ENCODE results near the gene RPL10. TPM values are rescaled to one million over a fixed set of nuclear protein-coding genes. Genes with fewer than 3 reads are reported as not detected.

RPL10 gene
- total RNA-seq, 1 experiment from 2014 or later: 2,110 TPM

- H3K4me2 ChIP-seq (ENCODE audit: insufficient read depth, insufficient read length, low read length): peak overlapping the region; percentile 20
- Mint-ChIP-seq H3K36me3 (ENCODE audit: insufficient read depth in 1 of 3, low read depth in 3 of 3) (peaks cover 15 to 22% (median 16%) of the 10 kb centered on the region in 3 experiments), H3K4me1 (peaks cover 10 to 15% of the 10 kb centered on the region in 2 experiments), H3K27me3 (ENCODE audit: low read depth) (no peaks in the 10 kb centered on the region), H3K4me3 (peak overlapping the region; percentile 47 to 68), H3K9me3 (peaks cover 56 to 67% of the 10 kb centered on the region in 2 experiments), H3K27ac (peak overlapping the region in 1 of 3 experiments; percentile 66; a peak in 1 of 7 replicates)
- no peak overlapping the region for H2BK12ac ChIP-seq (ENCODE audit: insufficient read length, low read depth, low read length)
- no peak overlapping the region for H3K56ac ChIP-seq (ENCODE audit: insufficient read length, low read depth, low read length)
- H3K27ac ChIP-seq (ENCODE audit: insufficient read length, low read depth, low read length): no peak overlapping the region
- no peak overlapping the region for H3K23ac ChIP-seq (ENCODE audit: insufficient read length, low read depth, low read length)
- no peak overlapping the region for H2BK20ac ChIP-seq (ENCODE audit: low read depth, low read length, poor library complexity, severe bottlenecking)
- no peak overlapping the region for H2BK5ac ChIP-seq (ENCODE audit: insufficient read length, low read length)
- H2AFZ ChIP-seq (ENCODE audit: low read length): no peak overlapping the region
- H3K14ac ChIP-seq (ENCODE audit: insufficient read depth, low read length): no peak overlapping the region
- H3K18ac ChIP-seq (ENCODE audit: insufficient read length, low read depth, low read length): no peak overlapping the region
- no peaks in the 10 kb centered on the region for H3K4me1 ChIP-seq (ENCODE audit: insufficient read depth, low read length)
- no peaks in the 10 kb centered on the region for H4K20me1 ChIP-seq (ENCODE audit: control insufficient read depth, insufficient read depth, insufficient read length)
- H3K27me3 ChIP-seq (ENCODE audit: insufficient read depth, low read length): no peaks in the 10 kb centered on the region
- H3K9ac ChIP-seq (ENCODE audit: extremely low read depth, insufficient read length, low read length): no peak overlapping the region
- H2BK120ac ChIP-seq (ENCODE audit: low read depth, low read length, poor library complexity, severe bottlenecking): no peak overlapping the region
- DNase-seq: no peak
- no peak overlapping the region for H3T11ph ChIP-seq (ENCODE audit: low read length)
- no peak overlapping the region for H4K91ac ChIP-seq (ENCODE audit: insufficient read length, low read depth, low read length)
- no CpG with 5 or more reads among the region's 10 CpGs for WGBS (ENCODE audit: extremely low coverage, insufficient read length, low lambda C conversion rate)
- no peak overlapping the region for H3K4ac ChIP-seq (ENCODE audit: low read depth, low read length)
- peaks cover 4% of the 10 kb centered on the region for H3K23me2 ChIP-seq (ENCODE audit: insufficient read length, low read depth, low read length, poor library complexity, severe bottlenecking)
- no peak overlapping the region for H4K8ac ChIP-seq (replicated peaks; ENCODE audit: insufficient read length, low read depth, low read length)
- TF ChIP-seq CTCF (conservative IDR thresholded peaks at IDR 0.05): no peak
- no peak overlapping the region for H2BK15ac ChIP-seq (ENCODE audit: low read depth, low read length)
- no peaks in the 10 kb centered on the region for H3K79me1 ChIP-seq (ENCODE audit: insufficient read depth, low read depth, low read length, poor library complexity, severe bottlenecking)
- H3K79me2 ChIP-seq (ENCODE audit: insufficient read depth, low read length): no peaks in the 10 kb centered on the region
- no peak overlapping the region for H4K5ac ChIP-seq (ENCODE audit: insufficient read length, low read depth, low read length)
- no peak overlapping the region for H2AK5ac ChIP-seq (ENCODE audit: insufficient read length, low read length)
- peaks cover 21% of the 10 kb centered on the region for H3K9me3 ChIP-seq (ENCODE audit: control insufficient read depth, low read depth, low read length)
Observed at GRCh38 chrX:154408659-154409221, 10.6 kb downstream of the RPL10 start.
